Transverse colon (tissue), 3 donors: Measurements from ENCODE around the gene F8.

Source experiments
- EP300 ChIP-seq: sonication (generic); formaldehyde crosslinking; IDR thresholded peaks from one replicate; pipeline ENCODE4 v1.6.1; 2017; ENCODE audit warnings: antibody characterized with exemption, low read depth
- POLR2A ChIP-seq: fragments of 450-650 bp; IDR thresholded peaks from one replicate; pipeline ENCODE4 v1.6.1; 2016; ENCODE audit warnings: antibody characterized with exemption, mild to moderate bottlenecking, moderate library complexity
- TF ChIP-seq, protein P1 (sequence below), 5 experiments: fragments of 200-600 bp in 3 of 5; fragments of 450-650 bp in 2 of 5; sonication (generic) in 3 of 5; IDR thresholded peaks; 1 replicate in 2 of 5; 2 replicates in 3 of 5; pipeline ENCODE4 v1.5.1; 2016 to 2017; ENCODE audit warnings: antibody characterized with exemption in 5 of 5, inconsistent platforms in 3 of 5, mild to moderate bottlenecking in 2 of 5, moderate library complexity in 1 of 5

GRCh38 chrX:154802947-154803346 is 219.6 kb downstream of the F8 start:
- TF ChIP-seq, protein P1, sequence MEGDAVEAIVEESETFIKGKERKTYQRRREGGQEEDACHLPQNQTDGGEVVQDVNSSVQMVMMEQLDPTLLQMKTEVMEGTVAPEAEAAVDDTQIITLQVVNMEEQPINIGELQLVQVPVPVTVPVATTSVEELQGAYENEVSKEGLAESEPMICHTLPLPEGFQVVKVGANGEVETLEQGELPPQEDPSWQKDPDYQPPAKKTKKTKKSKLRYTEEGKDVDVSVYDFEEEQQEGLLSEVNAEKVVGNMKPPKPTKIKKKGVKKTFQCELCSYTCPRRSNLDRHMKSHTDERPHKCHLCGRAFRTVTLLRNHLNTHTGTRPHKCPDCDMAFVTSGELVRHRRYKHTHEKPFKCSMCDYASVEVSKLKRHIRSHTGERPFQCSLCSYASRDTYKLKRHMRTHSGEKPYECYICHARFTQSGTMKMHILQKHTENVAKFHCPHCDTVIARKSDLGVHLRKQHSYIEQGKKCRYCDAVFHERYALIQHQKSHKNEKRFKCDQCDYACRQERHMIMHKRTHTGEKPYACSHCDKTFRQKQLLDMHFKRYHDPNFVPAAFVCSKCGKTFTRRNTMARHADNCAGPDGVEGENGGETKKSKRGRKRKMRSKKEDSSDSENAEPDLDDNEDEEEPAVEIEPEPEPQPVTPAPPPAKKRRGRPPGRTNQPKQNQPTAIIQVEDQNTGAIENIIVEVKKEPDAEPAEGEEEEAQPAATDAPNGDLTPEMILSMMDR (IDR thresholded peaks at IDR 0.05) = no peak
- TF ChIP-seq POLR2A (no peak), EP300 (no peak)
